Left ventricle myocardium superior (tissue), 1 donor: Measurements from ENCODE around the gene SWAP70. TPM values are rescaled to one million over a fixed set of nuclear protein-coding genes. Genes with fewer than 3 reads are reported as not detected.
A peak's percentile ranks its signal among the peaks of the same experiment; 100 is the strongest.

Experiments used
- ATAC-seq: fragments of 200-7000 bp; cut with Tn5 transposase; one replicate; pipeline ENCODE4 v1.9.1; 2020; ENCODE audit warnings: mild to moderate bottlenecking, moderate library complexity
- DNase-seq: peaks from one replicate; pipeline ENCODE4 v3.0.0-alpha.2; 2020
- intact Hi-C: fragments of 100-400 bp; cut with micrococcal nuclease; formaldehyde crosslinking; loops from one replicate; pipeline ENCODE4 v1.11.0; 2022
- total RNA-seq: library from RNA; stranded (reverse); fragmentation: NEBNext Ultra II Directional; extraction: Animal tissue kit (Norgen Biotek cat#: 25700); gene quantifications from one replicate; pipeline ENCODE4 v1.2.1, GENCODE V29; 2021
- donor health status: DM: no; HTN: yes; CAD: no; lungs with severe emphysema.

SWAP70 gene
- total RNA-seq, 1 donor from 2014 or later = 25.0 TPM

DNA sequence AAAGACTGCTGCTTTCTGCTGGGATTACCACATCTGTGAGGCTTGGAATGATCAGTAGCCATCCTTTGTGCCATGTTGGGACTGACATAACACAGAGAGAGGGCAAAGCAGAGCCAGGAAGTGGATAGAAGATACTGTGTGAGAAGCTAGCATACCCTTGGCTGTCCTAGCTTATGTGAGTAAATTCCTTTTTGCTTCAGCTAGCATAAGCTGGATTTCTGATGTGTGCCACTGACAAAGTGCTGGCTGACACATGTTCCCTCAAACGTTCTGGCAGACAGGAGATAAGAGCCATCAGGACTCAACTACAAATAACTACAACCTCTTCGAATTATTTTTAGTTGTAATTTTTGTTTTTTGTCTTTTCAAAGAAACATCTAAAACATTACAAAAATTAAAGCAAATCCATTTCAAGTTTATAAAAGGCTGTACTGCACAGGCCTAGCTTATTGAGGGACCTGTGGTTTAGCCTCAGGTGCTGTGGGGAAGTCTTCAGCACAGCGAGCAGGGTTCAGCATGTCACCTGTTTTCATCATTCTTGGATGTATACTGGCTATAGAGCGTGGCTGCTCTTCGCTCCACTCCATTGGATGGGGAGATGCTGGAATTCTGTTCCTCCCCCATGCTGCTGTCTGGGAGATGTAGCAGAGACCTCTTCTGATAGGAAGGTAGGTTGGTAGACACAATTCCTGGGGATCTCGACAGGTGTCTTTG is 120.9 kb downstream of the SWAP70 start:
- ATAC-seq (peak; percentile 77), DNase-seq (no peak)
- intact Hi-C loops = no loop called here

DNA sequence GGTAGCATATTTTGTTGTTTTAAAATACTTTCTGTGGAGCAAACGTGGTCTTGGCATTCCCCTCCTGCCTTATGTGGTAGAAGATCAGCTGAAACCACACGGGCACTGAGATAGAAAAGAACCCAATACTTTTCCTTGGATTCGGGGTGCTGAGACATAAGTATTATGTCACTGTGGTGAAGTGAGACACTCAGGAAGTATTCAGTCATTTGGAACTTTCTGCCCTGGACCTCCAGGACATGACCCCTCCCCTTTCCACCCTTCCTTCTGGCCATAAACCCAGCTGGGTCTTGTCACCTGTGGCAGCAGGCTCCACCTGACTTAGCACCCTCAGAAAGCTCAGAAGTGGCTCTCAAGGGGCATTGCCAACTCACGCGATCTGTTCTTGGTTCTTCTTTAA is 123.4 kb downstream of the SWAP70 start:
- intact Hi-C loops = no loop called here
- DNase-seq (no peak), ATAC-seq (no peak)

DNA sequence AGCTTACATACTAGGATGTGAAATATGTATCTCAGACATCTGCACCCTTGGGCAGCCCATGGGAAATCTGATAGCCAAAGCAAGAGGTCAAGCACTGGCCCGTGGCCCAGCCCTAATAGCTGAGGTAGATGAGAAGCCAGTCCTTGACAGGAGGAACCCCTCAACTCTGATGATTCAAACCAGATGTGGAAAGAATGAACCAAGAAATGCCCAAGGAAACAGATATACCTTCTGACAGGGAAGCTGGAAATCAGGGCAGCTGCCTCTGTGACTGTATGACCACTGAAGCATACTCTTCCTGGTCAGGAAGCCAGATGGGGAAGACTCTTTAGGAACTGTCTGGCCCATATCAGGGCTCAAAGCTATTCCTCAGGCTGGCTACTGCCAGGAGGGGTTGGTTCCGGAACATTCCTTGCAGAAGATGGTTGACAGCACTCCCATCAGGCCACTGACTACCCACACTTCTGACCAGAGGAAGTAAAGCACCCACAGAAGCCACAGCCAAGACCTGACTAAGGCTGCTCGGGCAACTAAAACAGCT is 124.2 kb downstream of the SWAP70 start:
- DNase-seq (peak; percentile 62), ATAC-seq (peak; percentile 60)
- intact Hi-C loops = no loop called here

DNA sequence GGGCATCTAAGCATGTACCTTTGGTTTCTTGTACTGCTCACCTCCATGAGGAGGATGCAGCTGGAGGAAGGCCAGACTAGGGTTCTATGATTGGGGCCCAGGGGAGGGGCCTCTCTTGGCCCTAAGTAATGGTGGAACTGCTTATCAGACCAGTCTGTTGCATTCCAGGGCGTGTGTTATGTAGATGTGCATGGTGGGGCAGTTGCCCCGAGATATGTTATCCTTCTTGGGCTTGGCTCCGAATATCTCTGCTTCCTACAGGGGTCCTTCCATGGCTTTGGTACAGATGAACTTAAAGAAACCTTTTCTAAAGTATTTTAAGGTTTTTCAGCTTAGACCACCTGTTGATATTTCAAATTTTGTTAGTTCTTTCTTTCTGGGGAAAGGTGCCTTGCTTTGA is 126.0 kb downstream of the SWAP70 start:
- DNase-seq (no peak), ATAC-seq (no peak)
- intact Hi-C loops = no loop called here

DNA sequence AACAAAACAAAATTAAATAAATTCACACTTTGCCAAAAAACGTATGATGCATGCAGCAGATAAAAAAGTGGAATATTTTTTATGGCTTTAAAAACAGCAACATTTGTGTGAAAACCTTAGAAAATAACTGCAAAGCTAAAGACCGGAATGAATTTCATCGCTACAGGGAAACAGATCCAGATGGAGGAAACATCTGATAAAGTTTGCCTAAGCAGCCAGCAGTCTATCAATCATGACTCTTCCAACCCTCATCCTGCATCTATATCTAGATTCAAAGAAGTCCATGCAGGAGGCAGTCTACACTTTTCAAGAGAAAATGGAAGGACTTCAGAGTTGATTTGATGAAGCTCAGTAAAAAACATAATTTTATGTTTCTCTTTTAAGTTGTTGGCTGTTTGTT is 126.8 kb downstream of the SWAP70 start:
- DNase-seq (no peak), ATAC-seq (no peak)
- intact Hi-C loops = no loop called here

DNA sequence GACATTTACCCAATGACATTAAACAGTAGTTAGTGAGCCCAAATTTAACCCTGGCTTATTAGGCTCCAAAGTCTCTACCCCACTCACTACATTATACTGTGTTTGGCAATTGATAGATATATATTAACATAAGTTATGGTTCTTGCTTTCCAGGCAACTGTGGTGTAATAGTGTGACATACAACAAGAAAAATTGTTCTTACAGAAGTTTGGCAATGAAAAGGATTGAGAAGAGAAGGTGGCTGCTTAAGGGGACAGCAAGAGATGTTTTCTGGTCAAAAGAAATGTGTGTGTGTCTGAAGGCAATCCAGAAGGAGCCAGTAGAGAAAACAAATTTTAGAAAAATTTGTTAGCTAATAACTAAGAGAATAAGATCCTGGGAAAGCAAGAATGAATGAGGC is 132.4 kb downstream of the SWAP70 start:
- DNase-seq (no peak), ATAC-seq (no peak)
- intact Hi-C loops = no loop called here

DNA sequence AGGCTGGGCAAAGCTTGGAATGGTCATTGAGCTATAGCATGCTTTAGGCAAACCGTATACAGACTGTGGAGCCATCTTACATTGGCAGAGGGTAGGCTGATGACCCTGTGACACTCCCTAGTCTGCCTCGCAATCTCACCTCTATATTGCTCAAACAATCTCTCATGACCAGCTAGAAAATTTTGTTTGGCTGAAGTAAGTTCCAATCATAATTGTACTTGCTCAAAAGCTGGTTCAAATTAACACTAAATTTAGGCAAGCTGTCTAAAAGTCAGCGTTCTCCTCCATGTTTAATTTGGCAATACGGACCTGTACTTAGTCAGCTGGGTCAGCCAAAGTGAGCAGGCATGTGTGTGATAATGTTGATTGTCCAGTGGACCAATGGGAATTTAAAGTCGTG is 133.0 kb downstream of the SWAP70 start:
- DNase-seq (no peak), ATAC-seq (peak; percentile 43)
- intact Hi-C loops = no loop called here

DNA sequence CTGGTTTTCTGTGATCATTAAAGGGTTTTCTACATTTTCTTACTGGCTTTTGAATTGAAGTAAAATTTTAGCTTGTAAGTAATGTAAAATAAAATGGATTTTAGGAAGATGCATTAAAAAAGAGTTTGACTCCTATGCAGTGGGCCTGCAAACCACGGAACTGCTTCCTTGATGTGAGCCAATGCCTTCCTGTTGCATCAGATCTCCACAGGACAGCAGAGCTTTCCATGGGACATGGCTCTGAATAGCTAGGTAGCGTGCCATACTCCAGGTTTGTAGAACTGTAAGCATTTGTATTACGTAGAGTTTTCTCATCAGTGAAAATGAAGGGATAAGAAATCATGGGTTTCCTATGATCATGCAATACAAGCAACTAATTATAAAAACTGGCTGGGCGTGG is 133.4 kb downstream of the SWAP70 start:
- ATAC-seq (no peak), DNase-seq (no peak)
- intact Hi-C loops = no loop called here

DNA sequence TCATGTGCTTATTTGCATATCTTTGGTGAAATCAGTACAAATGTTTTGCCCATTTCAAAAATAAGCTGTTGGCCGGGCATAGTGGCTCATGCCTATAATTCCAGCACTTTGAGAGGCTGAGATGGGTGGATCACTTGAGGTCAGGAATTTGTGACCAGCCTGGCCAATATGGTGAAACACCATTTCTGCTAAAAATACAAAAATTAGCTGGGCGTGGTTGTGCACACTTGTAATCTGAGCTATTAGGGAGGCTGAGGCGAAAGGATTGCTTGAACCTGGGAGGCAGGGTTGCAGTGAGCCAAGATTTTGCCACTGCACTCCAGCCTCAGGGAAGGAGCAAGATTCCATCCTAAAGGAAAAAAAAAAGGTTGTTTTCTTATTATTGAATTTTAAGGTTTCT is 136.0 kb downstream of the SWAP70 start:
- no peak for DNase-seq
- intact Hi-C loops = no loop called here
- ATAC-seq = no peak

DNA sequence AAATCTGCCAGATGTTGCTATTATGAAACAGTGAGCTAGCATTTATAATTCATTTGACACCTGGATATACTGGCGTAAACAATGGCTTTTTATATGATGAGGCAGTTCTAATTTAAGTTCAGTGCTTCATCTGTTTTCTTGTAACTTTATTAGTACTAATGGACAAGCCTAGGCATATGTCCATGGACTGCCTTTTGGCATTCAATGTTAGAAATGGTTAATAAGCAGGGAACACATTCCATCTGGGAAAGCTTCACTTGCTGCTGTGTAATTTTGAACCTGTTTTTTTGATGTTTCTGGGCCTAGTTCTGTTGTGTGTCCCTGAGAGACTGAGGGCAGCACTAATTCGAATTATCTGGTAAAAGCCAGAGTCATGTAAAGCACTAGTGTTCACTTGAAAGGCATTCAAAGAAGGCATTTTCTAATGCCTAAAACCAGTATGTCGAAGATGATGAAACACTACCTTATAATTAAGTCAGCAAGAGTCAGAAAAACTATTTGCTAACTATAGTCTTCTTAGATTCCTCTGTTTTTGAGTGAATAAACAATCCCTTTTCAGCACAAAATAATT is 138.5 kb downstream of the SWAP70 start:
- DNase-seq (no peak), ATAC-seq (peak; percentile 72)
- intact Hi-C loops = no loop called here

Other genes with a start within 250 kb of the SWAP70 start
- 22.4 TPM for gene ZNF143, start 203.1 kb upstream of the SWAP70 start, total RNA-seq
- gene WEE1, start 90.4 kb upstream of the SWAP70 start, total RNA-seq = 38.3 TPM